Prostate gland (tissue), 2 donors: ENCODE data around the gene KDSR.

Experiments
- POLR2AphosphoS5 ChIP-seq: sonication (generic); formaldehyde crosslinking; IDR thresholded peaks from one replicate; pipeline ENCODE4 v1.6.1; 2017; ENCODE audit warnings: antibody characterized with exemption
- TF ChIP-seq, protein P1 (sequence below), 4 experiments: fragments of 200-600 bp in 2 of 4; fragments of 450-650 bp in 2 of 4; sonication (generic) in 2 of 4; IDR thresholded peaks; 1 replicate in 3 of 4; 2 replicates in 1 of 4; pipeline ENCODE4 v1.5.1; 2016 to 2019; ENCODE audit warnings: antibody characterized with exemption in 4 of 4, mild to moderate bottlenecking in 2 of 4, moderate library complexity in 2 of 4

DNA sequence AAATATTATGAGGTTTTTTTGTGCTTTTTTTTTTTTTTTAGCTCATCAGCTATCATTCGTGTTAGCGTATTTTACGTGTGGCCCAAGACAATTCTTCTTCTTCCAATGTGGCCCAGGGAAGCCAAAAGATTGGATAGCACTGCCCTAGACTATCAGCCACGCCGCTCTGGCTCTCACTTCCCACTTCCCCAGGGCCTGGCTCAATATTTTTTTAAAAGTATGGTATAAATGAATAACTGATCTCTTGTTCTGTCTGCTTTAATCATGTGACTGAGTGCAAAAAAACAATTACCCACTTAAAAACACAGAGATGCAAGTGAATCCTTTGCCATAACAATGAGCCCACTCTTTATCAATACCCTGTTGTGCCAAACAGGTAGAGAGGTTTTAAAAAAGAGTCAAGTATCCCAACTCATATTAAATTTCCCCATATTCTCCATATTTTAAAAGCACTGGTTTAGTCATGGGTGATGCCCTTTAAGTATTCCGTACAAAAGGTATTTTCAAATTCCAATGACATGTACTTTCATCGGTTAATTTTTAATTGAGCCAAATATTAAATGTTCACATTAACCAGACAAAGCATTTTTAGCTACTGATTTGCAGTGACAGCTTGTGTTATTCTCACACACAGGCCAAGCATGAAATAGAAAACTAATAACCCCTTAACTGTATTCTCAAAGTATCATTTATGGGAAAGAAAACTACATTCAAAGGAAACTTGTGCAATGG is 60.0 kb downstream of the KDSR start:
- TF ChIP-seq, protein P1, sequence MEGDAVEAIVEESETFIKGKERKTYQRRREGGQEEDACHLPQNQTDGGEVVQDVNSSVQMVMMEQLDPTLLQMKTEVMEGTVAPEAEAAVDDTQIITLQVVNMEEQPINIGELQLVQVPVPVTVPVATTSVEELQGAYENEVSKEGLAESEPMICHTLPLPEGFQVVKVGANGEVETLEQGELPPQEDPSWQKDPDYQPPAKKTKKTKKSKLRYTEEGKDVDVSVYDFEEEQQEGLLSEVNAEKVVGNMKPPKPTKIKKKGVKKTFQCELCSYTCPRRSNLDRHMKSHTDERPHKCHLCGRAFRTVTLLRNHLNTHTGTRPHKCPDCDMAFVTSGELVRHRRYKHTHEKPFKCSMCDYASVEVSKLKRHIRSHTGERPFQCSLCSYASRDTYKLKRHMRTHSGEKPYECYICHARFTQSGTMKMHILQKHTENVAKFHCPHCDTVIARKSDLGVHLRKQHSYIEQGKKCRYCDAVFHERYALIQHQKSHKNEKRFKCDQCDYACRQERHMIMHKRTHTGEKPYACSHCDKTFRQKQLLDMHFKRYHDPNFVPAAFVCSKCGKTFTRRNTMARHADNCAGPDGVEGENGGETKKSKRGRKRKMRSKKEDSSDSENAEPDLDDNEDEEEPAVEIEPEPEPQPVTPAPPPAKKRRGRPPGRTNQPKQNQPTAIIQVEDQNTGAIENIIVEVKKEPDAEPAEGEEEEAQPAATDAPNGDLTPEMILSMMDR (IDR thresholded peaks at IDR 0.05), result no peak
- TF ChIP-seq POLR2AphosphoS5, result no peak
